OCI-LY7 (cell line): ENCODE data around the gene SAP25.

Experiments used
- CTCF ChIP-seq: fragments of 200-600 bp; sonication (generic); conservative IDR thresholded peaks from 2 replicates; pipeline ENCODE4 v1.5.1; 2014; ENCODE audit warnings: mild to moderate bottlenecking, antibody characterized with exemption, low read length, moderate library complexity, mixed read lengths
- EZH2phosphoT487 ChIP-seq: fragments of 200-600 bp; sonication (generic); IDR thresholded peaks from 2 replicates; pipeline ENCODE4 v1.6.1; 2018; ENCODE audit warnings: low read depth, borderline replicate concordance, mild to moderate bottlenecking, mixed run types, antibody characterized with exemption, low read length, moderate library complexity, mixed read lengths

GRCh38 chr7:100582041-100582579 is 8.4 kb upstream of the SAP25 start:
- TF ChIP-seq CTCF (no peak), EZH2phosphoT487 (no peak)
